GM10266 (cell line): Measurements from ENCODE around the gene BCAS4.

ENCODE experiments used
- DNase-seq: peaks from one replicate; pipeline ENCODE4 v3.0.0; 2012; ENCODE audit errors: extremely low spot score
- CTCF ChIP-seq: IDR thresholded peaks from 2 replicates; pipeline ENCODE4 v1.5.1; 2012; ENCODE audit warnings: mild to moderate bottlenecking, low read depth; ENCODE audit not compliant: control insufficient read depth, insufficient read depth; ENCODE audit errors: missing control alignments

The BCAS4 gene

DNA sequence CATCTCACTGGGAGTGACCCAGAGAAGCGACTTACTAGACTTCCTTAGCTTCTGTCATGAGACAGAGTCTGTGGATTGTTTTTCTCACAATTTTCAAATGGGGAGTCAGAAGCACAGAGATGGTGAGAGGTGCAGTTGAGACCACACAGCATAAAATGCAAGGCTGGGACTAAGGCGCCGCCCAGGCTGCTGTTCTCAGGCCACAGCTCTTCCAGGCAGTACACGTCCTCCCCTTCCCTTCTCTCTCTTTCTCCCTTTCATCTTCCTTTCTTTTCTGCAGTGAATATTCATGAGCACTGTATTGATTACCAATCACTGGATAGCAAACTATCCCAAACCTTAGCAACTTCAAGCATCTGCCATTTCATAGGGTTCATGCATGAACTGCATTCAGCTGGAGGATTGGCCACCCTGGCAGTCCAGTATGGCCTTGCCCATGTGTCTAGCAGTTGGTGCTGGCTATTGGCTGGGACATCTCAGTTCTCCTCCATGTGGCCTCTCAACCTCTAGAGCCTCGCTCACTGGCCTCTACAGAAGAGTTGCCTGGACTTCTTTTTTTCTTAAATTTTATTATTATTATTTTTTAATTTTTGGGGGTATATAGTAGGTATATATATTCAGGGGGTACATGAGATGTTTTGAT lies 11.4 kb downstream of the BCAS4 start:
- no peak for TF ChIP-seq CTCF
- DNase-seq: no peak

DNA sequence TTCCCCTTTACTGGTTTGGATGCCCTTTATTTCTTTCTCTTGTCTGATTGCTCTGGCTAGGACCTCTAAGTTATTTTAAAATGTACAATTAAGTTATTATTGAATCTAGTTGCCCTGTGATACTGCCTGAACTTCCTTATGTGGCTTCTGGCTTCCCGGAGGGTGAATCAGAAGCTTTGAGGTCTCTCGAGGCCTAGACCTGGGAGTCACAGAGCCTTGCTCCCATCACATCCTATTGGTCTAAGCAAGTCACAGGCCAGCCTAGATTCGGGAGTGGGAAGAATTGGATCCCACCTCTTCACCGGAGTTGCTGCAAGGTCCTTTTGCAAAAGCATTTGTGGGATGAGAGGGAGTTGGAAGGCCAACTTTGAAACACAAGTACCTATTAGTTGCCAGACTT lies 15.2 kb downstream of the BCAS4 start:
- no peak for TF ChIP-seq CTCF
- DNase-seq: no peak

DNA sequence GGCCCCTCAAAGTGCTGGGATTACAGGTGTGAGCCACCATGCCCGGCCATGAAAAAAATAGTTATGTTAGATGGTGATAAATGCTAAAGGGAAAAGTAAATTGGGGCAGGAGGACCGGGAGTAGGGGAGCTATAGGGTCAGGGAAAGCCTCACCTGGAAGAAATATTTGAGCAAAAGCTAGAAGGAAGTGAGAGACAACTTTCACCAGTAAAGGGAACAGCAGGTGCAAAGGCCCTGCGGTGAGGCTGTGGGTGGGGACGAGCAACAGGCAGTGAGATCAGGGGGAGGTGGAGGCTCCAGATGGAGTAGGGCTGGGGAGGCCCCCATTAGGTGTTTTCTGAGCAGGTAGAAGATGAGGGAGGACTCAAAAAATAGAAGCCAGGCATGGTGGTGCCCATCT lies 16.0 kb downstream of the BCAS4 start:
- no peak for DNase-seq
- no peak for TF ChIP-seq CTCF

GRCh38 chr20:50813101-50813643 lies 18.3 kb downstream of the BCAS4 start:
- no peak for DNase-seq
- TF ChIP-seq CTCF: no peak

GRCh38 chr20:50813801-50814200 lies 18.9 kb downstream of the BCAS4 start:
- DNase-seq: no peak
- no peak for TF ChIP-seq CTCF

DNA sequence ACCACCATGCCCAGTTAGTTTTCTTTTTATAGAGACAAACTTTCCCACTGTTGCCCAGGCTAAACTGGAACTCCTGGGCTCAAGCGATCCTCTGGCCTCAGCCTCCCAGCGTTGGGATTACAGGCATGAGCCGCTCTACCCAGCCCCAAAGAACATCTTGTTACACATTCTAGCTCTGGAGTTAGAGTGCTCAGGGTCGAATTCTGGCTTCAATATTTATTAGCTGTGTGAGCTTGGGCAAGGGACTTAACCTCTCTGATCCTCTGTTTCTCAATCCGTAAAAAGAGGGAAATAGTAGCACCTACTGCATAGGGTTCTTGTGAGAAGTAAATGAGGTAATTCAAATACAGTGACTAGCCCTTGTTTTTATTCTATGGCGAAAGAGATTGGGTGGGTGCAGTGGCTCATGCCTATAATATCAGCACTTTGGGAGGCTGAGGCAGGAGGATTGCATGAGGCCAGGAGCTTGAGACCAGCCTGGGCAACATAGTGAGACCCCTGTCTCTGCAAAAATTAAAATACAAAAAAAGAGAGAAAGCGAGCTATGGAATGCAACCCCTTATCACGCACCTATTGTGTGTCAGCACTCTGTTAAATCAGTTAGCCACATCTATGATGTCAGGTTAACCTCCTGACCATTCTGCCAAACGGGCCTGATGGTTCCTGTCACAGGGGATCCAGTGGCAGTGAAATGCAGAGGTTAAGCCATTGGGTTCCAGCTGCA lies 19.7 kb downstream of the BCAS4 start:
- no peak for TF ChIP-seq CTCF
- no peak for DNase-seq
